Thymus (tissue), 11 donors: ENCODE measurements around the gene IL23R. TPM values are rescaled to one million over a fixed set of nuclear protein-coding genes. Genes with fewer than 3 reads are reported as not detected.

Experiments
- DNase-seq, 9 donors: peaks; one replicate each; pipeline ENCODE4 v3.0.0-alpha.2; 2013; ENCODE audit warnings: low spot score in 9 of 9, low read depth in 6 of 9, missing footprints in 1 of 9
- H3K27ac ChIP-seq, 2 donors: one replicate each; pipeline ENCODE4 v1.5.1; 2013; ENCODE audit warnings: control low read depth in 1 of 2, low read depth in 1 of 2, low read length in 1 of 2, mild to moderate bottlenecking in 1 of 2, moderate library complexity in 1 of 2
- H3K27me3 ChIP-seq, 2 donors: one replicate each; pipeline ENCODE4 v1.5.1; 2013; ENCODE audit warnings: low read length in 1 of 2; ENCODE audit not compliant: control insufficient read depth in 2 of 2, insufficient read depth in 1 of 2
- H3K36me3 ChIP-seq, 2 donors: one replicate each; pipeline ENCODE4 v1.5.1; 2013; ENCODE audit warnings: low read length in 1 of 2, mild to moderate bottlenecking in 1 of 2, moderate library complexity in 1 of 2; ENCODE audit not compliant: control insufficient read depth in 2 of 2, insufficient read depth in 2 of 2
- H3K4me1 ChIP-seq, 2 donors: one replicate each; pipeline ENCODE4 v1.5.1; 2013; ENCODE audit warnings: low read length in 2 of 2; ENCODE audit not compliant: control insufficient read depth in 2 of 2, insufficient read depth in 2 of 2
- H3K4me3 ChIP-seq, 2 donors: one replicate each; pipeline ENCODE4 v1.5.1; 2013; ENCODE audit warnings: low read length in 2 of 2, control low read depth in 1 of 2, mild to moderate bottlenecking in 1 of 2
- H3K9me3 ChIP-seq, 2 donors: one replicate each; pipeline ENCODE4 v1.5.1; 2013; ENCODE audit warnings: low read length in 1 of 2, mild to moderate bottlenecking in 1 of 2; ENCODE audit not compliant: control insufficient read depth in 2 of 2, insufficient read depth in 1 of 2
- WGBS: extraction: QIAGEN DNeasy Blood & Tissue Kit; methylation state at CpG from one replicate; pipeline ENCODE4 v1.1.7; 2013; 5-methylcytosine and 5-hydroxymethylcytosine counted together
- polyA plus RNA-seq: library from polyadenylated mRNA; stranded (reverse); fragments of 200-250 nt; gene quantifications from one replicate; pipeline ENCODE4 v1.2.3, GENCODE V29; 2013
- total RNA-seq: library from RNA; stranded (reverse); fragments of 120-200 nt; gene quantifications from one replicate; pipeline ENCODE4 v1.2.4, GENCODE V29; 2013
- donor health status: healthy.

IL23R gene
- total and polyA plus RNA-seq, 2 donors, result 0.14 to 0.57 TPM

DNA sequence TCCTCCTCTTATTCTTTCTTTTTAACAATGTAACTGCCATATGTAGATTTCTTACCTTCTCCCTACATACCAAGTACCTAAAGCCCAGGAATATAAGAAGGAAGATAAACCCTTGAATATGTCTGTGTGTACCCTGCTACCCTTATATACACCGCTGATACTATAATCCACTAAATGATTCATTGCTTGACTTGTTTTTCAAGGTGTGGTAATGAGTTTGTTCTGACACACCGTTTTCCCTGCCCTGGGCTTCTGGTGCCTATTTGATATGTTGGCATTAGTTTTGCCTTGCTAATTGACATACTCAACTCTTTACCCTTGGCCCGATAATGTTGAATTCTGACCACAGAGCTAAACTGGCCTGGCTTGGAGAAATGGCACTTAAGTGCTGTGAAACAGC lies 64.3 kb downstream of the IL23R start:
- H3K9me3 ChIP-seq, result no peaks in the 10 kb centered on the region
- no peak for DNase-seq
- H3K27me3 ChIP-seq, result no peaks in the 10 kb centered on the region
- no peak overlapping the region for H3K4me3 ChIP-seq
- no peaks in the 10 kb centered on the region for H3K4me1 ChIP-seq
- no peak overlapping the region for H3K27ac ChIP-seq
- no peaks in the 10 kb centered on the region for H3K36me3 ChIP-seq
- 61% methylated on average over 3 of the region's 3 CpGs for WGBS

DNA sequence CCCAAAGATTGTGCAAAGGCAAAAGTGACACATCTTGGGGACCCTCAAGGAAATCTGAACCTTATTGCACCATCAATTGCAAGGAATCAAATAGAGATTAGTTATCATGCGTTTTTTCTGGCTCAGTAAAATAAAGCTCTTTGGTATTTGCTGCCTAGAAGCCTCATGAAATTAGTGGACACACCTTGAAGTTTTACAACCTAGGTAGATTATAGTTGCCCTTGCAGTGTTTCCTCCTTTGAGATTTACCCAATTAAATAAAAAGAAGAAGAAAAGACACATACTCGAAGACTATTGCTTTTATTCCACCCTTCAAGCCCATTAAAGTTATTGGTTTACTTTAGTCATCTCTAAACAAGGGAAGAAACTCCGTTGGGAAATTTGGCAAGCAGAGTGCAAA lies 70.0 kb downstream of the IL23R start:
- no peak for DNase-seq
- H3K4me1 ChIP-seq, result no peaks in the 10 kb centered on the region
- no peak overlapping the region for H3K4me3 ChIP-seq
- no peak overlapping the region for H3K27ac ChIP-seq
- 90% methylated on average over 3 of the region's 3 CpGs for WGBS
- H3K9me3 ChIP-seq, result no peaks in the 10 kb centered on the region
- H3K27me3 ChIP-seq, result no peaks in the 10 kb centered on the region
- H3K36me3 ChIP-seq, result no peaks in the 10 kb centered on the region

DNA sequence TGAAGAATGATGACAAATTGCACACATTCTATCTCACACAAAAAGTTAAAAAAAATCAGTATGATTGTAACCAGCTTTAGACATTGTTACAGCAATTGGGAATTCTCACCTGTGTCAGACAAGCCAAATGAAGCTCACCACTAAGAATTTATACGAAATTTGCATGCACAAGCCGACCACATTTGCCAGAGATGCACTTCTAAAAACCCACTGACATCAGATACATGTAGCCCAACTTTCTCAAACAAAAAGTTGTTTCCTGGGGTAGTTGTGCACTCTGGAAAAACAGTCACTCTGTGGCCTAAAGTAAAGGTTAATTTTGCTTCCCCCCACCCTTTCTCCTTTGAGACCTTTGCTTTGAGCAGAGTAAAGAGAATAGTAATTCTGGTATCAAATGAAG lies 73.5 kb downstream of the IL23R start:
- Histone ChIP-seq H3K27me3 (no peaks in the 10 kb centered on the region), H3K9me3 (no peaks in the 10 kb centered on the region), H3K4me3 (no peak overlapping the region), H3K4me1 (no peaks in the 10 kb centered on the region), H3K36me3 (no peaks in the 10 kb centered on the region), H3K27ac (no peak overlapping the region)
- 46% methylated on average over 2 of the region's 2 CpGs for WGBS
- DNase-seq, result no peak

DNA sequence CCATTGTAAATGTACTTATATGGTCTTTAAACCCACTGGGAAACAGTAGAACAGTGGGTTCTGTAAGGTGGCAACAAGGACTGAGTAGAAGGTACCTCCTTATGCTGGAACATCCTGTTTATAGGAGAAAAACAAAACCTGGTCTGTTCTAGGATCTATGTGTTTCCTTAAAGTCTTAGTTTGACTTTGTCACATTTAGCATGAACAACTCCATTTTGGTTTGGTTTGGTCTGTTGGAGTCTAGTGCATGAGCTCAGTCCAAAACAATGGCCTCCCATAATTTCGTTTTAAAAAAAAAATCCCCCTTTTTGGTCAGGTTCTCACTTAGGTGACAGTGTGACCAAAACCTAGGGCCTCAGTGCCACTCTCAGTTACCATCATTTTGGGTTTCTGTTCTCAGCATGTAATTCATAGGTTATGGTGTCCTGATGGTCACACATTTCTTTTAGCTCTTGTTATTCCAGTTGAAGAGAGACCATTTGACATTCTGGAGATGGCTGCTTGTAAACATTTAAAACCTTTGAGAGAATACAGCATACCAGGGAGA lies 75.0 kb downstream of the IL23R start:
- H3K36me3 ChIP-seq, result no peaks in the 10 kb centered on the region
- 93% methylated on average over 1 of the region's 1 CpG for WGBS
- no peaks in the 10 kb centered on the region for H3K27me3 ChIP-seq
- H3K9me3 ChIP-seq, result no peaks in the 10 kb centered on the region
- H3K27ac ChIP-seq, result no peak overlapping the region
- no peak overlapping the region for H3K4me3 ChIP-seq
- H3K4me1 ChIP-seq, result no peaks in the 10 kb centered on the region
- no peak for DNase-seq

DNA sequence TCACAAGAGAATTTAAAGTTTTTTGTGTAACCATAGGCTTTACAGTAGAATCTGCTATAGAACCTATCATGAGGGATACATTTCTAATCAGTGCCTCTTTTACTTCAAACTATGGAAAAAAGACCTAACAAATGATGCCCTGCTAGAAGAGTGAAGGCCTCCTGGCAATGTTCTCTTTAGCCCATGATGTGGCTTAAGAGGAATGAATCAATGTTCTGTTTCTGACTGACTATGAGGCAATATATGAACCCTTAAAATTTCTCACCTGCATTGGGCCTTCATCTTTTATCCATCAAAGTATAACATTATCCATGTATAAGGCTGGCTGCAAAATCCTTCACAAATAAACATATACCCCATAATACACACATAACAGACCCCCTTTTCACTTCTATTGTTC lies 75.8 kb downstream of the IL23R start:
- no peaks in the 10 kb centered on the region for H3K27me3 ChIP-seq
- H3K4me1 ChIP-seq, result no peaks in the 10 kb centered on the region
- no peaks in the 10 kb centered on the region for H3K36me3 ChIP-seq
- no peaks in the 10 kb centered on the region for H3K9me3 ChIP-seq
- no peak for DNase-seq
- H3K4me3 ChIP-seq, result no peak overlapping the region
- no peak overlapping the region for H3K27ac ChIP-seq

DNA sequence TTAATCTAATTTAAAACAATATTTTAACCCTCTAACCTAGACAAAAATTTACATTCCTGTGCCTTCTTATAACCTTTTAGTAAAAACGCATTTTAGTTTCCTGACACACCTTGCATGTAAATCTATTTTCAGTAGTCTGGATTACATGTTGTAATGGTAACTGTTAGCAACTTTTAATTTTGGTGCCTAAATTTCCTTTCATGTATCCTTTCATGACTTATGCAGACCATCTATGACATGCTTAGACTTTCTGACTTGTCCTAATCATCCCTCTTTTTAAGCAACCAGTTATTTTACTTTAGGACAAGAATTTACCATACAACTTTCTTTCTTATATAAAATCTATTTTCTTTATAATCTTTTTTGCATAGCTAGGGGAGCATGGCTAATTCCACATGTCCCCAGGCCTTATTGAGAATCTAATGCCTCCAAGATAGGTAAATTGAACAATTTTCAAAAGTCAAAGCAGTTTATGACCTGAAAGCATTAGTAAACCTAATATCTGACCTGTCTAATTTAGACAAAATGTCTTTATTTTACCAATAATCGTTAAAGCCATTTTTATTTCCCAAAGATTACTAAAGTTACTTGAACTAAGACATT lies 83.9 kb downstream of the IL23R start:
- H3K27me3 ChIP-seq, result no peaks in the 10 kb centered on the region
- DNase-seq, result no peak
- H3K27ac ChIP-seq, result no peak overlapping the region
- no peaks in the 10 kb centered on the region for H3K4me1 ChIP-seq
- peaks cover 0 to 4% of the 10 kb centered on the region in 2 donors for H3K9me3 ChIP-seq
- 95% methylated on average over 2 of the region's 2 CpGs for WGBS
- no peaks in the 10 kb centered on the region for H3K36me3 ChIP-seq
- H3K4me3 ChIP-seq, result no peak overlapping the region

DNA sequence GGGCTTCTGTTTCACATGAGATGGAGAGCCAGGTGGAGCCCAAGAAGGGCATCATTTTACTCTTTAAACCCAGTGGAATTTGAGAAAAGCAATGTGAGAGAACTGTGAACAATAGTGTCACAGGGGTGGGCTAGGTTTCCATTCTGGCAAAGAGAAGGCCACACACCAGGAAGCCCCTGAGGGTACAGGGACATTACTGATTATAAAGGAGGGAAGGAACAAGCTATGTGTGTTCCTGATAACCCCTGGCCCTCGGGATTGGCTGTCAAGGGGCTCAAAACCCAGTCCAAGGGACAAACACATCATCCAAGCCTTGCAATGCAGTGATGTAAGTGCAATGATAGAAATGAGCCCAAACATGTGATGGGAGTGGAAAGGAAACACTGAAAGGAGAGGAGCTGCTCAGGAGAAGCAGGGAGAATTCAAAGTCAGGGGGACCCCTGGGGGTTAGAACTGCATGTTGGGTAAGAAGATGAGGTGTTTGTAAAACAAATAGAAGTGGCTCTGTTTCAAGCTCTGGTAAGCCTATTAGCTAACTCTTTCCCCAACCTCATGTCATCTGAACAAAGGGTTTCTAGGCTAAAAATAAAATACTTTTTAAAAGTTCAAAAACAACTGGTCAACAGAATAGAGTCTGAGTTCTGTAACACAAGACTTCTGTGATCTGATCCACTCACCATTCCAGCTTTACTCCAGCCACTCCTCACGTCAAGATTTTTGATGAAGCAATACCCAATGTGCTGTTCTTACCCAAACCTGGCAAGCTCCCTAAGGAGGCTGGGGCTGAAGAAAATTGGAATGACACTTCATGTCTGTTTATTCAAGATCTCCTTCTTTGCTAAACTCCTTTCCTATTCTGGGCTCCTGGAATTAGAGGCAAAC lies 90.3 kb downstream of the IL23R start:
- H3K9me3 ChIP-seq, result no peaks in the 10 kb centered on the region
- peak overlapping the region in 1 of 2 donors; percentile 60 for H3K27ac ChIP-seq
- DNase-seq, result no peak
- 74% methylated on average over 2 of the region's 2 CpGs for WGBS
- no peaks in the 10 kb centered on the region for H3K36me3 ChIP-seq
- H3K27me3 ChIP-seq, result no peaks in the 10 kb centered on the region
- H3K4me3 ChIP-seq, result no peak overlapping the region
- peaks cover 0 to 5% of the 10 kb centered on the region in 2 donors for H3K4me1 ChIP-seq

DNA sequence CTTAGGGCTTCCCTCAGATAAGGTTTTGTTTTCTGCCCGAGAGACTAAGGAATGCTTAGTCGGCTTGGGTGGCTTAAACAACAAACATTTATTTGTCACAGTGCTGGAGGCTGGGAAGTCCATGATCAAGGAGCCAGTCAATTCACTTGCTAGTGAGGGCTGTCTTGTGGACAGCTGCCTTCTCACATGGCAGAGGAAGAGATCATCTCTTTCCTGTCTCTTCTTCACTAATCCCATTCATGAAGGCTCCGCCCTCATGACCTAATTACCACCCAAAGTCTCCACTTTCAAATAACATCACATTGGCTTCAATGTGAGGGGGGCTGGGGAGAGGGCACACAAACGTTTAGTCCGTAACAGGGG lies 90.9 kb downstream of the IL23R start:
- DNase-seq, result no peak
- Histone ChIP-seq H3K36me3 (no peaks in the 10 kb centered on the region), H3K4me3 (no peak overlapping the region), H3K9me3 (no peaks in the 10 kb centered on the region), H3K27me3 (no peaks in the 10 kb centered on the region), H3K4me1 (peaks cover 4 to 10% of the 10 kb centered on the region in 2 donors), H3K27ac (no peak overlapping the region)
- WGBS, result 93% methylated on average over 5 of the region's 5 CpGs

DNA sequence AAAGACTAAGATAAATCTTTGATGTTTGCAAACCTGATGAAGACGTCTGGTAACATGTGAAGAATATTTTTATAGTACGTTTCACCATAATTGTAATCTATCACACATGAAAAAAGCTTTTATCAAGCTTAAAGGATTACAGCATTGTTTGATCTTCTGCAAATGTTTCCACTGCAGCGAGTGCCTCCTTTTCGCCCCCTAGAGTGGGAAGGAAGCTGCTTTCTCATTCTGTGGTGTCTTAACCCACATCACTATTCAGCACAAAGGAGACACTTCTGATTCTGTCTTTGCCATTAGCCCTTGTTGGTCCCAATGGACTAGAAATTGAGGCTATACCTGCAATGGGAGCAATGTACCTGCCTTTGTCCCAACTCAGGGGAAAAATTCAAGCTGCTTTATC lies 95.4 kb downstream of the IL23R start:
- WGBS, result 5% methylated on average over 4 of the region's 4 CpGs
- Histone ChIP-seq H3K27ac (no peak overlapping the region), H3K27me3 (no peaks in the 10 kb centered on the region), H3K36me3 (no peaks in the 10 kb centered on the region), H3K4me1 (peaks cover 4 to 13% of the 10 kb centered on the region in 2 donors), H3K4me3 (no peak overlapping the region), H3K9me3 (no peaks in the 10 kb centered on the region)
- peak; percentile 32 to 82 (median 57) for DNase-seq
